MM.1S (cell line): ENCODE data around the gene FAM120A.

Source experiments
- DNase-seq: peaks from one replicate; pipeline ENCODE4 v3.0.0-alpha.2; 2015
- H2AFZ ChIP-seq: fragments of 300-600 bp; sonication (generic); 2 replicates; pipeline ENCODE4 v1.6.0; 2016; ENCODE audit warnings: antibody characterized with exemption, low read length
- H3F3A ChIP-seq: fragments of 300-600 bp; sonication (generic); 2 replicates; pipeline ENCODE4 v1.6.1; 2016; ENCODE audit warnings: mild to moderate bottlenecking, antibody characterized with exemption, low read length, moderate library complexity, mixed read lengths; ENCODE audit not compliant: insufficient read depth
- H3K27ac ChIP-seq: fragments of 300-600 bp; sonication (generic); 2 replicates; pipeline ENCODE4 v1.5.1; 2016; ENCODE audit warnings: mild to moderate bottlenecking, low read length
- H3K27me3 ChIP-seq: fragments of 300-600 bp; sonication (generic); replicated peaks from 2 replicates; pipeline ENCODE4 v1.6.0; 2016; ENCODE audit warnings: low read length; ENCODE audit not compliant: insufficient read depth
- H3K36me3 ChIP-seq: fragments of 300-600 bp; sonication (generic); replicated peaks from 2 replicates; pipeline ENCODE4 v1.6.1; 2016; ENCODE audit warnings: mild to moderate bottlenecking, low read length, mixed read lengths; ENCODE audit not compliant: insufficient read depth
- H3K4me1 ChIP-seq: fragments of 300-600 bp; sonication (generic); 2 replicates; pipeline ENCODE4 v1.6.1; 2016; ENCODE audit warnings: low read length, mixed read lengths
- H3K4me2 ChIP-seq: fragments of 300-600 bp; sonication (generic); 2 replicates; pipeline ENCODE4 v1.6.0; 2016; ENCODE audit warnings: low read depth, low read length
- H3K4me3 ChIP-seq: fragments of 300-600 bp; sonication (generic); 2 replicates; pipeline ENCODE4 v1.5.1; 2016; ENCODE audit warnings: low read length, mixed read lengths
- H3K79me2 ChIP-seq: fragments of 300-600 bp; sonication (generic); 2 replicates; pipeline ENCODE4 v1.6.1; 2016; ENCODE audit warnings: mixed run types, low read length, mixed read lengths
- H3K9ac ChIP-seq: fragments of 300-600 bp; sonication (generic); 2 replicates; pipeline ENCODE4 v1.6.1; 2016; ENCODE audit warnings: low read length, mixed read lengths
- H3K9me2 ChIP-seq: fragments of 300-600 bp; sonication (generic); replicated peaks from 2 replicates; pipeline ENCODE4 v1.6.1; 2016; ENCODE audit warnings: mild to moderate bottlenecking, low read length, mixed read lengths; ENCODE audit not compliant: insufficient read depth
- H3K9me3 ChIP-seq: fragments of 300-600 bp; sonication (generic); replicated peaks from 2 replicates; pipeline ENCODE4 v1.6.1; 2016; ENCODE audit warnings: mild to moderate bottlenecking, low read length, mixed read lengths; ENCODE audit not compliant: insufficient read depth
- H4K20me1 ChIP-seq: fragments of 300-600 bp; sonication (generic); 2 replicates; pipeline ENCODE4 v1.6.1; 2016; ENCODE audit warnings: mild to moderate bottlenecking, low read length, moderate library complexity, mixed read lengths; ENCODE audit not compliant: insufficient read depth
- CTCF ChIP-seq: fragments of 300-600 bp; sonication (generic); IDR thresholded peaks from 2 replicates; pipeline ENCODE4 v1.5.1; 2016; ENCODE audit warnings: antibody characterized with exemption, low read length, mixed read lengths
- EZH2 ChIP-seq: fragments of 300-600 bp; sonication (generic); optimal IDR thresholded peaks from 2 replicates; pipeline ENCODE3; 2017; ENCODE audit warnings: low read depth, mild to moderate bottlenecking, antibody characterized with exemption, low read length, mixed read lengths
- EZH2phosphoT487 ChIP-seq: fragments of 300-600 bp; sonication (generic); IDR thresholded peaks from 2 replicates; pipeline ENCODE4 v1.6.1; 2018; ENCODE audit warnings: antibody characterized with exemption, low read length

FAM120A gene

GRCh38 chr9:93440896-93441580 is 10.4 kb upstream of the FAM120A start:
- no peaks in the 10 kb centered on the region for H4K20me1 ChIP-seq
- no peak overlapping the region for H3K4me2 ChIP-seq
- TF ChIP-seq CTCF (no peak), EZH2phosphoT487 (no peak), EZH2 (no peak)
- H3K9me2 ChIP-seq, result no peaks in the 10 kb centered on the region
- no peaks in the 10 kb centered on the region for H3K36me3 ChIP-seq
- no peaks in the 10 kb centered on the region for H3K4me1 ChIP-seq
- H3K4me3 ChIP-seq, result no peak overlapping the region
- H3F3A ChIP-seq, result no peaks in the 10 kb centered on the region
- H3K79me2 ChIP-seq, result no peaks in the 10 kb centered on the region
- H3K27ac ChIP-seq, result no peak overlapping the region
- no peak overlapping the region for H3K9ac ChIP-seq
- DNase-seq, result no peak
- H3K27me3 ChIP-seq, result no peaks in the 10 kb centered on the region
- H2AFZ ChIP-seq, result no peak overlapping the region
- H3K9me3 ChIP-seq, result no peaks in the 10 kb centered on the region

- H3K27ac ChIP-seq, result no peak overlapping the region
- H3K27me3 ChIP-seq, result no peaks in the 10 kb centered on the region
- DNase-seq, result no peak
- H4K20me1 ChIP-seq, result no peaks in the 10 kb centered on the region
- no peak overlapping the region for H3K4me3 ChIP-seq
- H3K9ac ChIP-seq, result no peak overlapping the region
- peaks cover 22% of the 10 kb centered on the region for H3K79me2 ChIP-seq
- H3K9me3 ChIP-seq, result no peaks in the 10 kb centered on the region
- no peaks in the 10 kb centered on the region for H3K9me2 ChIP-seq
- no peak overlapping the region for H3K4me2 ChIP-seq
- H2AFZ ChIP-seq, result no peak overlapping the region
- H3K36me3 ChIP-seq, result peaks cover 4% of the 10 kb centered on the region; the same call in 1 of the 2 replicates
- H3K4me1 ChIP-seq, result no peaks in the 10 kb centered on the region
- TF ChIP-seq EZH2 (no peak), CTCF (no peak), EZH2phosphoT487 (no peak)
- peaks cover 13% of the 10 kb centered on the region for H3F3A ChIP-seq
Measured at GRCh38 chr9:93446073-93446472, 5.4 kb upstream of the FAM120A start.

- Histone ChIP-seq H3K27ac (no peak overlapping the region), H4K20me1 (no peaks in the 10 kb centered on the region), H3K9ac (no peak overlapping the region), H3F3A (peaks cover 16% of the 10 kb centered on the region), H3K79me2 (peaks cover 32% of the 10 kb centered on the region), H3K9me3 (no peaks in the 10 kb centered on the region), H3K4me2 (no peak overlapping the region), H3K4me1 (no peaks in the 10 kb centered on the region), H3K4me3 (no peak overlapping the region), H3K36me3 (peaks cover 4% of the 10 kb centered on the region; the same call in 1 of the 2 replicates), H3K27me3 (no peaks in the 10 kb centered on the region), H2AFZ (no peak overlapping the region), H3K9me2 (no peaks in the 10 kb centered on the region)
- DNase-seq, result no peak
- TF ChIP-seq EZH2, result no peak
- TF ChIP-seq EZH2phosphoT487, result no peak
- no peak for TF ChIP-seq CTCF
Measured at GRCh38 chr9:93447655-93448054, 3.8 kb upstream of the FAM120A start.
